ENCODE measurements around the gene FOXN4. TPM values are rescaled to one million over a fixed set of nuclear protein-coding genes. Genes with fewer than 3 reads are reported as not detected.

FOXN4 gene
- total RNA-seq, 1 donor: not detected

DNA sequence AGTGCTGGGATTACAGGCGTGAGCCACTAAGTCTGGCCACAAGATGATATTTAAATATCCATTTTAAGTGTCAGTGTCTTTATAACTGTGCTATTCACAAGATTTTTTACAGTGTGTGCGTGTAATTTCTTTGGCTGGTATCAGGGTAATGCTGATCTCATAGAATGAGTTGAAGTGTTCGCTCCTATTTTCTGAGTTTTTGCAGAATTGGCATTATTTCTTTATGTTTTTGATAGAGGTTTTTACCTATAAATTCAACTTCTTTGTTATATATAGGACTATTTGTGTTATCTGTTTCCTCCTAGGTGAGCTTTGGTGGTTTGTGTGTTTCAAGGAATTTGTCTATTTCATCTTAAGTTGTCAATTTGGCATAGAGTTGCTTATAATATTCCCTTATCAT, 45.6 kb downstream of the FOXN4 start:
- H3K4me1 ChIP-seq (ENCODE audit: insufficient read depth, low read length): no peaks in the 10 kb centered on the region
- H3K9me3 ChIP-seq (ENCODE audit: low read depth, low read length): no peaks in the 10 kb centered on the region
- H3K4me3 ChIP-seq (ENCODE audit: low read length): no peak overlapping the region
- H3K27me3 ChIP-seq (ENCODE audit: insufficient read depth, low read length): no peaks in the 10 kb centered on the region

DNA sequence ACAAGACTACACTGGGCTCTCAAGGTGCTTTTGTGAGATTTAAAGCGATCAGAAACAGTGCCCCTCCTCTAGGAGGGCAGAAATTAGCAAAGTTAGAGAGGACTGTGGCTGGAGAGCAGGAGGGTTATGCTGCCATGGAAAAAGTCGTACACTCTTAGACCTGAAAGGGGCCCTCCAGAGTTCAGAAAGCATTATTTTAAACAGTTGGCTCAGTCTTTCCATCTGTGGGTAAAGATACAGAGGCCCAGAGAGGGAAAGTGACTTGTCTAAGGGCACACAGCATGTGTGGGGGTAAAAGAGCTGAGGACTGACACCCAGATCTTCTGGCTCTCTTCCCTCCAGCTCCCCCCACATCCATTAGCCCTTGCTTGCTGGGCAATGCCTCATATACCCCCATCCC, 47.1 kb downstream of the FOXN4 start:
- H3K4me3 ChIP-seq (ENCODE audit: low read length): no peak overlapping the region
- no peaks in the 10 kb centered on the region for H3K9me3 ChIP-seq (ENCODE audit: low read depth, low read length)
- H3K27me3 ChIP-seq (ENCODE audit: insufficient read depth, low read length): no peaks in the 10 kb centered on the region
- no peaks in the 10 kb centered on the region for H3K4me1 ChIP-seq (ENCODE audit: insufficient read depth, low read length)

DNA sequence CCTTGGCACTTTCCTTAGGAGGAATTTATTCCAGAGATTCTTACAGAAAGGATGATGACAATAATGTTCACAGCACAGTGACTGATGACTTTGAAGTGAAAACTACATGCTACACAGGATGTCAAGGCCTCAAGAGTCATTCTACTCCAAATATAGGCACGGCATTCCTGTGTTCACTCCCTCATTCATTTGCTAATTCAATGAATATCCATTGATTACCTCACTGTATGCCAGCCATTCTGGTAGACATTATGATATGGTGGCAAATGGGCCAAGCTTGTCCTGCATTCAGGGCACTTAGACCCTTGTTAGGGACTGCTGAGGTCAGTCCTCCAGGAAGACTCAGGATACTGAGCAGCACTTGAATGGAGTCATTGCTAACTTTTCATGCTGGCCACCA, 48.0 kb downstream of the FOXN4 start:
- no peaks in the 10 kb centered on the region for H3K4me1 ChIP-seq (ENCODE audit: insufficient read depth, low read length)
- no peaks in the 10 kb centered on the region for H3K27me3 ChIP-seq (ENCODE audit: insufficient read depth, low read length)
- no peaks in the 10 kb centered on the region for H3K9me3 ChIP-seq (ENCODE audit: low read depth, low read length)
- H3K4me3 ChIP-seq (ENCODE audit: low read length): no peak overlapping the region

DNA sequence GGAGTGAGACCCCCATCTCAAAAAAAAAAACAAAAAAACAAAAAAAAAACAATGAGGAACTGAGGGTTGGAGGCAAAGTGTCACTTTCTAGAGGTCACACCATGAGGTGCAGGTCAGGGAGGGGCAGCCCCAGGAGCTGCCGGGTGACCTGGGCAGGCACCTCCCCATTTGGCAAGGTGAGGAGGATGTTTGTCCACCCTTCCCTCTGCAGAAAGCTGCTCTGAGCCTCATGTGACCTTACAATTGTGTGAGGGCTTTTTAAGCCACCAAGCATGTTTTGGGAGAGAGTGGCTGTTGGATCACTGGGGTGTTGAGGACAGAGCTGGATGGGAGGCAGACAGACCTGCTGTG, 49.6 kb downstream of the FOXN4 start:
- no peak overlapping the region for H3K4me3 ChIP-seq (ENCODE audit: low read length)
- H3K27me3 ChIP-seq (ENCODE audit: insufficient read depth, low read length): no peaks in the 10 kb centered on the region
- H3K9me3 ChIP-seq (ENCODE audit: low read depth, low read length): no peaks in the 10 kb centered on the region
- H3K4me1 ChIP-seq (ENCODE audit: insufficient read depth, low read length): no peaks in the 10 kb centered on the region

DNA sequence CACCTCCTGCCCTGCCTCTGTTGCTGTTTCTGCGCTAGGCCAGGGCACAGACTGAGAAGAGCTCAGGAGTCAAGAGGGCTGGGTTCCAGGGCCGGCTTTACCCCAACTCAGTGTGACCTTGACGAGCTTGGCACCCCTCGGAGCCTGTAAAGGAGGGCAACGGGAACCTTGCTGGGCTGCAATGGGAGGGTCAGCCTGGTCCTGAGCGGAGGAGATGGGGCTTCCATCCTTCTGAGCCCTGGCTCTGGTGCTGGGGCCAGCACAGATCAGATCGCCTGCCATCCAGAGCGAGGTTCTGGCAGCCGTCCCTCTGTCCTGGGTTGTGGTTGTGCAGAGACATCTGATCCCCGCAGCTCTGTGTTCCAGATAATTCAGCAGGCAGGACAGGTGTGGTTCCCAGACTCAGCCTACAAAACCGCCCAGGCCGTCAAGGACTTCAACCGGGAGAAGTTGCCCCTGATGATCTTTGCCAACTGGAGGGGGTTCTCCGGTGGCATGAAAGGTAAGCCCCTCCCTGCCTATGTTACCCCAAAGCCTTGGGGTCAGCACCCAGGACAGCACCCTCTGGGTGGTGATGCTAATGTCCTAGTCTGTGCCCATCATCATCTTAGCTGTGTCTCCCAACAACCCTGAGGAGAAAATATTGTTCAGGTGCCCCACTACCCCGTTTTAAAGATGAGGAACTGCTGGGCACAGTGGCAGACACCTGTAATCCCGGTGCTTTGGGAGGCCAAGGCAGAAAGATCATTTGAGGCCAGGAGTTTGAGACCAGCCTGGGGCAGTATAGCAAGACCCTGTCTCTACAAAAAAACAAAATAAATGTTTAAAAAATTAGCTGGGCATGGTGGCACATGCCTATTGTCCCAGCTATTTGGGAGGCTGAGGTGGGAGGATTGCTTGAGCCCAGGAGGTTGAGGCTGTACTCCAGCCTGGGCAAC, 50.2 kb downstream of the FOXN4 start:
- H3K4me1 ChIP-seq (ENCODE audit: insufficient read depth, low read length): no peaks in the 10 kb centered on the region
- no peaks in the 10 kb centered on the region for H3K27me3 ChIP-seq (ENCODE audit: insufficient read depth, low read length)
- no peak overlapping the region for H3K4me3 ChIP-seq (ENCODE audit: low read length)
- H3K9me3 ChIP-seq (ENCODE audit: low read depth, low read length): peaks cover 3% of the 10 kb centered on the region

DNA sequence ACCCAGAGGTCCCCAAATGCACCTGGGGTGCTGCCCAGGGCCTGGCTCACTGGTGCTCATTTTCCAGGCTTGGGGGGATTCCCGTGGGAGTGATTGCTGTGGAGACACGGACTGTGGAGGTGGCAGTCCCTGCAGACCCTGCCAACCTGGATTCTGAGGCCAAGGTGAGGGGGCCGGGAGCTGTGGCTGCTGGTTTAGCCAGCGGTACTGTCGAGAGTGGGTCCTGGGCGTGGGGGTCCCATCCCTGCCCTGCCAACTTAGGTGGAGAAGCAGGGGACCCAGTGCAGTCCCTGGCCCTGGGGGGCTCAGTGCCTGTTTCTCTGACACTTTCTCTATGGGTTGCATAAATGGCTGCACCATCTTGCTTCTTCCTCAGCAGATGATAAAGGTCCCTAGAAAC, 50.9 kb downstream of the FOXN4 start:
- Histone ChIP-seq H3K4me1 (ENCODE audit: insufficient read depth, low read length) (no peaks in the 10 kb centered on the region), H3K27me3 (ENCODE audit: insufficient read depth, low read length) (no peaks in the 10 kb centered on the region), H3K4me3 (ENCODE audit: low read length) (no peak overlapping the region), H3K9me3 (ENCODE audit: low read depth, low read length) (peaks cover 5% of the 10 kb centered on the region)

DNA sequence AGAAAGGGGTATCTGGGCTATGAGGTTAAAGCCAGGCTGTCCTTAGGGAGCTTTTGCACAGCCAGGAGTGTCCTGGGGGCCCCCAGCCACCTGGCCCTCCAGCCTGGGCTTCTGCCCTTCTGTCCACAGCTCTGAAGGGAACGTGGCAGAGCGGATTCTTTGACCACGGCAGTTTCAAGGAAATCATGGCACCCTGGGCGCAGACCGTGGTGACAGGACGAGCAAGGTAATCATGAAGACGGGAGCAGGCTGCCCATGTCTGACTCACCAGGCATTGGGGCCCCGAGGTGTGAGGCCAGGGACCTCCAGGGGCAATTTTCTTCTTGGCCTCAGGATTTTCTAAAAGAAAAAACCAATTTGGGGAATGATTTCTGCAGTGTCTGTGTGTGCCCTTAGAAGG, 53.1 kb downstream of the FOXN4 start:
- Histone ChIP-seq H3K27me3 (ENCODE audit: insufficient read depth, low read length) (no peaks in the 10 kb centered on the region), H3K9me3 (ENCODE audit: low read depth, low read length) (peaks cover 5% of the 10 kb centered on the region), H3K4me3 (ENCODE audit: low read length) (no peak overlapping the region), H3K4me1 (ENCODE audit: insufficient read depth, low read length) (no peaks in the 10 kb centered on the region)

DNA sequence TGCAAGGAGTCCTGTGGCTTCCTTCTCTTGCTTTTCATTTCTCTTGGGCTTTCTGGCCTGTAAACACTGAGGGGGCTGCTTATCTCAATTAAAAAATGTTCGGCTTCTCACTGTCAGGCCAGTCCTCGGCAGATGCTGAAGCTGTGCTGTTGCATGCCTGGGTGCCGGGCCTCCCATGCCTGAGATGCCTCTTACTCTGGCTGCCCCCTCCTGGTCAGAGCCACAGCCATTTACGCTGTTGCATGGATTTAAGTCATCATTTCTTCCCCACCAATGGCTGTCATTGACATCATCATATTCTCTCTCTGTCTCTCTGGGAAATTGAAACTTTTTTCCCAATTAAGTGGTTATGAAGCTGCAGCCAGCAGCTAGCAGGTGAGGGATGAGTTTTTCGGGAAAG, 53.7 kb downstream of the FOXN4 start:
- no peak overlapping the region for H3K4me3 ChIP-seq (ENCODE audit: low read length)
- no peaks in the 10 kb centered on the region for H3K27me3 ChIP-seq (ENCODE audit: insufficient read depth, low read length)
- H3K9me3 ChIP-seq (ENCODE audit: low read depth, low read length): peaks cover 5% of the 10 kb centered on the region
- no peaks in the 10 kb centered on the region for H3K4me1 ChIP-seq (ENCODE audit: insufficient read depth, low read length)

DNA sequence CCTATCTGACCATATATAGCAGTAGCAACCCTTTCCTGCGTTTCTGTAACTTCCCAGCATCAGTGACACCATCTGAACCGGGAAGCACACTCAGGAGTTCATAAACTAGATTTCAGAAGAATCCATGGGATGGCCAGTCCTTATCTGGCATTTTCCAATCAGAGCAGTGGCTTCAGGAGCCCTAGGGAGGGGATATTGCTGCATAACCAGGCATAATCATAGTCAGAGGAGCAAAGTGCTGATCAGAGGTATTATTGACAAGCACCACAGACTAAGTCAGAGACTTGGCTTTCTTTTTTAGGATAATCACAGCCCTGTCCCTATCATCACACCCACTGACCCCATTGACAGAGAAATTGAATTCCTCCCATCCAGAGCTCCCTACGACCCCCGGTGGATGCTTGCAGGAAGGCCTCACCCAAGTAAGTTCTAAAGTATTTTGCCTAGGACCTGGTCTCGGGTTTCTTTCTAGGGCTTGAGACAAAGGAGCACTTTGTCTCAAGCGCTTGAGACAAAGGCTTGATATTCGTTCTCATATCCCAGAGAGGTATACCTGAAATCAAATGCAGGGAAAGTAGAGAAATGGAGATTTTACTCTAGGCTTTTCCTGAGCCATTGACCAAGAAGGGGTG, 55.1 kb downstream of the FOXN4 start:
- Histone ChIP-seq H3K27me3 (ENCODE audit: insufficient read depth, low read length) (no peaks in the 10 kb centered on the region), H3K4me3 (ENCODE audit: low read length) (no peak overlapping the region)

DNA sequence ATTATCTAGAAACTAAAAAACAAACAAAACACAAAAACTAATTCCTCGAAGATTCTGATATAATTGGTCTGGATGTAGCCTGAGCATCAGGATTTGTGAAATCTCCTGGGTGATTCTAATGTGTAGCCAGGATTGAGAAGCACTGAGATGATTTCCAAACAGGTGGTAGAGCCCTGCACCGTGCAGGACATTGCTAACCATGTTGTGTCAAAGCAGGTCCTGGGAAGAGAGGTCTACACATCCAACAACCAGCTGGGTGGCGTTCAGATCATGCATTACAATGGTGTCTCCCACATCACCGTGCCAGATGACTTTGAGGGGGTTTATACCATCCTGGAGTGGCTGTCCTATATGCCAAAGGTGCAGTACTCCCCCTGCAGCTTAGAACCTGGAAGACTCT, 56.3 kb downstream of the FOXN4 start:
- Histone ChIP-seq H3K9me3 (ENCODE audit: low read depth, low read length) (peaks cover 5% of the 10 kb centered on the region), H3K4me1 (ENCODE audit: insufficient read depth, low read length) (peaks cover 6% of the 10 kb centered on the region), H3K4me3 (ENCODE audit: low read length) (no peak overlapping the region), H3K27me3 (ENCODE audit: insufficient read depth, low read length) (no peaks in the 10 kb centered on the region)

More for the DNA sequence above, 55.1 kb downstream of the FOXN4 start:
- peaks cover 2% of the 10 kb centered on the region for H3K4me1 ChIP-seq (ENCODE audit: insufficient read depth, low read length)
- peaks cover 5% of the 10 kb centered on the region for H3K9me3 ChIP-seq (ENCODE audit: low read depth, low read length)

DNA sequence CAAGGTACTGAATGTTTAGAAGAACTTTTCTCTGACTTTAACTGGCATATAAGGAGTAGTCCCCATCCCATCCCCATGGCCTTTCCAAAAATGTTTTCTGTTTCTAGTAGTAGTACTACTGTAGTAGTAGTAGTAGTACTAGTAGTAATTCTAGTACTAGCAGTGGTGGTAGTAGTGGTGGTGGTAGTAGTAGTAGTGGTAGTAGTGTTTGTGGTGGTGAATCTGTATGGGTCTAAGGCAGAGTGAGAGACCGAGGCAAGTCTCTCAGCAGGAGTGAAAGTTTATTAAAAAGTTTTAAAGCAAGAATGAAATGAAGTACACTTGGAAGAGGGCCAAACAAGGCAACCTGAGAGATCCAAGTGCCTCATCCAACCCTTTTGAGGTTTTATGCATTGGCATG, 58.6 kb downstream of the FOXN4 start:
- H3K4me3 ChIP-seq (ENCODE audit: low read length): no peak overlapping the region
- H3K9me3 ChIP-seq (ENCODE audit: low read depth, low read length): peaks cover 5% of the 10 kb centered on the region
- peaks cover 6% of the 10 kb centered on the region for H3K4me1 ChIP-seq (ENCODE audit: insufficient read depth, low read length)
- no peaks in the 10 kb centered on the region for H3K27me3 ChIP-seq (ENCODE audit: insufficient read depth, low read length)

DNA sequence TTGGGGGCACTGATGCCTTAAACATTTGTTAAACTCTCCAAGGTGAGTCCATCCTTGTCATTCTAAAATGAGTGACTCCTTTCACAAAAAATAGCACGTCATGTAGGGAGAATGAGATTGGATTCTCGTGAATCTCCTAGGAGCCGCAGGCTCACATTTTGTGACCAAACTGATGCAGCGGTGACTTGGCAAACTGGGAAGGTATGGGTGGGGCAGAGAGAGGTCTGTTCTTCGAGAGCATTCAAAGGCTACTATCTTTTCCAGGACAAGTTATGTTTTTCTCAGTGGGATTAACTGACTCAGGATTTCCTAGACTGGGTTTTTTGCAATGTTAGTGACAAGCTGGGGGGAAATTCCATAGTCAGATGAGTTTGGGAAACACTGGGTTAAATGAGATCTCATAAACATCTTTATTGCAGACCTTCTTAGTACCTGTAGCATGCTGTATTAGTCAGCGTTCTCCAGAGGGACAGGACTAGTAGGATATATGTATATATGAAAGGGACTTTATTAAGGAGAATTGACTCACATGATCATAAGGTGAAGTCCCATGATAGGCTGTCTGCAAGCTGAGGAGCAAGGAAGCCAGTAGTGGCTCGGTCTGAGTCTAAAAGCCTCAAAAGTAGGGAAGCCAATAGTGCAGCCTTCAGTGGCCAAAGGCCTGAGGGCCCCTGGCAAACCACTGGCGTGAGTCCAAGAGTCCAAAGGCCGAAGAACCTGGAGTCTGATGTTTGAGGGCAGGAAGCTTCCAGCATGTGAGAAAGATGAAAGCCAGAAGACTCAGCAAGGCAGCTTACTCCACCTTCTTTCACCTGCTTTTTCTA, 61.0 kb downstream of the FOXN4 start:
- Histone ChIP-seq H3K4me3 (ENCODE audit: low read length) (no peak overlapping the region), H3K4me1 (ENCODE audit: insufficient read depth, low read length) (peaks cover 6% of the 10 kb centered on the region), H3K27me3 (ENCODE audit: insufficient read depth, low read length) (no peaks in the 10 kb centered on the region), H3K9me3 (ENCODE audit: low read depth, low read length) (no peaks in the 10 kb centered on the region)

DNA sequence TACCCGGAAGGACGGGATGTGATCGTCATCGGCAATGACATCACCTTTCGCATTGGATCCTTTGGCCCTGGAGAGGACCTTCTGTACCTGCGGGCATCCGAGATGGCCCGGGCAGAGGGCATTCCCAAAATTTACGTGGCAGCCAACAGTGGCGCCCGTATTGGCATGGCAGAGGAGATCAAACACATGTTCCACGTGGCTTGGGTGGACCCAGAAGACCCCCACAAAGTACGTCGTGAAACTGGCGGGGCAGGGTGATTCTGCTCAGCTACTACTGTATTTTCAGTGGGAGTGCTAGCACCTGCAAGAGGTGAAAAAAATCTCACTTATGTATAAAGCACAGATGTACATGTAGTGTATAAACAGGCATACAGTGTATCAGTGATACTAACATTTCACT, 62.9 kb downstream of the FOXN4 start:
- peaks cover 6% of the 10 kb centered on the region for H3K4me1 ChIP-seq (ENCODE audit: insufficient read depth, low read length)
- H3K4me3 ChIP-seq (ENCODE audit: low read length): no peak overlapping the region
- no peaks in the 10 kb centered on the region for H3K27me3 ChIP-seq (ENCODE audit: insufficient read depth, low read length)
- no peaks in the 10 kb centered on the region for H3K9me3 ChIP-seq (ENCODE audit: low read depth, low read length)

DNA sequence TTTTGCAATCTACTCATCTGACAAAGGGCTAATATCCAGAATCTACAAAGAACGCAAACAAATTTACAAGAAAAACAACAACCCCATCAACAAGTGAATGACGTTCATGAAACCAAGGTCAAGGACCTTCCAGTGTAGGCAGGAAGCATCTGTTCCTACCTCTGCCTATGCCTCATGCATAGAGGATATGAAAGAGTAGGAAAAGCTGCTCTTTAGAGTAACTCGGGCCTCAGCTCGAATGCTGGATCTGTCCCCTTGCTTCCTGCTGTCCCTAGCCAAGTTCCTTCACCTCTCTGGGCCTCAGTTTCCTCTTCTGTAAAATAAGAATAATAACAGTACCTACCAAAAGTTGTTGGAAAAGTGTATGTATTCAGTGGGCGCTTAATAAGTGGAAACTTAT, 65.0 kb downstream of the FOXN4 start:
- no peaks in the 10 kb centered on the region for H3K27me3 ChIP-seq (ENCODE audit: insufficient read depth, low read length)
- H3K4me1 ChIP-seq (ENCODE audit: insufficient read depth, low read length): peaks cover 5% of the 10 kb centered on the region
- H3K4me3 ChIP-seq (ENCODE audit: low read length): no peak overlapping the region
- H3K9me3 ChIP-seq (ENCODE audit: low read depth, low read length): no peaks in the 10 kb centered on the region

DNA sequence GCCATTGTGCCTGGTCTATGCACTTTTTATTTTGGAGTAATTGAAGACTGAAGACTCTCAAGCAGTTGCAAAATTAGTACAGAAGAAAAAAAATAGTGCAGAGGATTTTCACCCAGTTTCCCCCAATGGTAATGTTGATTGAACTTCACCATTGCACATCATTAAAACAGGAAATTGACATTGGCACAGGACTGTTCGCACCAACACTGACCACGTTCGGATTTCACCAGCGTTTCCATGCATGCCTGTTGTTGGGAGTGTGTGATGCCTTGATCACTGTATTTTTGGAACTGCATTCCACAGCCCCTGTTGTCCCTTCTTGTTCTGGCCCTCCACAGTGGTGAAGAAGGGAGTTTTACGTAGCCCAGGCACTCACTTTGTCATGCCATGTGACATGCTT, 67.1 kb downstream of the FOXN4 start:
- no peak overlapping the region for H3K4me3 ChIP-seq (ENCODE audit: low read length)
- no peaks in the 10 kb centered on the region for H3K9me3 ChIP-seq (ENCODE audit: low read depth, low read length)
- no peaks in the 10 kb centered on the region for H3K4me1 ChIP-seq (ENCODE audit: insufficient read depth, low read length)
- H3K27me3 ChIP-seq (ENCODE audit: insufficient read depth, low read length): no peaks in the 10 kb centered on the region
